WERI-Rb-1 (cell line): ENCODE data around the gene LPP.

ENCODE experiments used
- DNase-seq: peaks from one replicate; pipeline ENCODE4 v3.0.0-alpha.2; 2020
- H3K27ac ChIP-seq: fragments of 250-450 bp; sonication (Bioruptor Pico); 2 replicates; pipeline ENCODE4 v1.5.1; 2020; ENCODE audit warnings: mild to moderate bottlenecking, moderate library complexity
- H3K27me3 ChIP-seq: fragments of 250-450 bp; sonication (Bioruptor Pico); 2 replicates; pipeline ENCODE4 v1.5.1; 2021; ENCODE audit warnings: mild to moderate bottlenecking, low read depth, moderate library complexity; ENCODE audit not compliant: insufficient read depth, severe bottlenecking
- H3K36me3 ChIP-seq: fragments of 250-450 bp; sonication (Bioruptor Pico); 2 replicates; pipeline ENCODE4 v1.5.1; 2020; ENCODE audit warnings: mild to moderate bottlenecking, moderate library complexity
- H3K4me3 ChIP-seq: 2 replicates; pipeline ENCODE4 v1.5.1; 2011; ENCODE audit warnings: low read depth, mild to moderate bottlenecking, control low read depth, low read length
- H3K9me3 ChIP-seq: fragments of 250-450 bp; sonication (Bioruptor Pico); 2 replicates; pipeline ENCODE4 v1.5.1; 2021; ENCODE audit warnings: mild to moderate bottlenecking, moderate library complexity; ENCODE audit not compliant: severe bottlenecking
- TF ChIP-seq, protein P1 (sequence below): IDR thresholded peaks from 2 replicates; pipeline ENCODE4 v1.5.1; 2011; ENCODE audit warnings: low read depth, mild to moderate bottlenecking, control low read depth, inconsistent platforms, low read length

The LPP gene

DNA sequence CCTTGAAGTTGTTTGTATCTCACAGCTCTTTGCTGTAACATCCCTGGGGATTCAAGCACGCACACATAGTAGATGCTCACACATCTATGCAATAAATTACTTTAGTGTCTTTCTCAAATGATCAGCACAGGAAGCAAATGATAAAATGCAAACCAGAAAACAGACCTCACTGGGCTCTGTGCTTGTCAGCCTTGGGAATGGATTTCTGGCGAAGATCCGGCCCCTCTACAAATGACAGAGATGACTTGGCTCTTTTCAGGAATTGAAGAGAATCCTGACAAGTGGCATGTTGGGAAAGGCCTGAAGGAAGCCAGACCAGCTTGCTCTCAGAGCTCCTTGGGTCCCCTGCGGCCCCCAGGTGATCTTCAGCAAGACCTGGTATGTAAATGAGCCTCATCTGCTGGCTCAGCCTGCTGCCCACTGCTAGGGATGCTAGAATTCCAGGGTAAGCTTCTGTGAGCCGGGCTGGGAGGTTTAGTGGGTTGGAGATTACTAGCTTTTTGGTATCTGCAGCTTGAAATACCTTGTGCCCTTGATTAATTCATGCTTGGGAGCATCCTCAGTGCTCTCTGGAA is 54.1 kb downstream of the LPP start:
- Histone ChIP-seq H3K27ac (no peak overlapping the region), H3K9me3 (no peaks in the 10 kb centered on the region)

GRCh38 chr3:188208516-188208981 is 54.6 kb downstream of the LPP start:
- no peak for DNase-seq

More for the DNA sequence above, 54.1 kb downstream of the LPP start:
- Histone ChIP-seq H3K4me3 (no peak overlapping the region), H3K27me3 (no peaks in the 10 kb centered on the region), H3K36me3 (no peaks in the 10 kb centered on the region)
- TF ChIP-seq, protein P1, sequence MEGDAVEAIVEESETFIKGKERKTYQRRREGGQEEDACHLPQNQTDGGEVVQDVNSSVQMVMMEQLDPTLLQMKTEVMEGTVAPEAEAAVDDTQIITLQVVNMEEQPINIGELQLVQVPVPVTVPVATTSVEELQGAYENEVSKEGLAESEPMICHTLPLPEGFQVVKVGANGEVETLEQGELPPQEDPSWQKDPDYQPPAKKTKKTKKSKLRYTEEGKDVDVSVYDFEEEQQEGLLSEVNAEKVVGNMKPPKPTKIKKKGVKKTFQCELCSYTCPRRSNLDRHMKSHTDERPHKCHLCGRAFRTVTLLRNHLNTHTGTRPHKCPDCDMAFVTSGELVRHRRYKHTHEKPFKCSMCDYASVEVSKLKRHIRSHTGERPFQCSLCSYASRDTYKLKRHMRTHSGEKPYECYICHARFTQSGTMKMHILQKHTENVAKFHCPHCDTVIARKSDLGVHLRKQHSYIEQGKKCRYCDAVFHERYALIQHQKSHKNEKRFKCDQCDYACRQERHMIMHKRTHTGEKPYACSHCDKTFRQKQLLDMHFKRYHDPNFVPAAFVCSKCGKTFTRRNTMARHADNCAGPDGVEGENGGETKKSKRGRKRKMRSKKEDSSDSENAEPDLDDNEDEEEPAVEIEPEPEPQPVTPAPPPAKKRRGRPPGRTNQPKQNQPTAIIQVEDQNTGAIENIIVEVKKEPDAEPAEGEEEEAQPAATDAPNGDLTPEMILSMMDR = no peak
- DNase-seq = peak; percentile 22

DNA sequence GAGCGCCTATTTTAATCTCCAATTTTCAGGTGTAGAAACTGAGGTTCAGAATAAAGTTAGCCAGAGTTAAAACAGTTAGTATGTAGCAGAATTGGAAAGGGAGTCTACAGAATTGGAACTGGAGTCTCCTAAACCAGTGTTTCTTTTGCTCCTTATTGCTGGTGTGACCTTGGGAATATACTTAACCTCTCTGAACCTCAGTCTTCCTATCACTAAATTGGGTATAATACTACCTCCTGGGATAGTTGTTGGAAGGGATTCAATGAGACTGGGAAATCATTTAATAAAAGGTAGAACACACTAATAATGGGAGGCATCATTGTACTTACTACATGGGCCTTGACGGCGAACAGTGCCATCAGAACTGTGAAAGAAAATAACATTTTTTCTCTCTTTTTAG is 55.1 kb downstream of the LPP start:
- no peak for DNase-seq
- Histone ChIP-seq H3K27ac (no peak overlapping the region), H3K4me3 (no peak overlapping the region), H3K27me3 (no peaks in the 10 kb centered on the region), H3K9me3 (no peaks in the 10 kb centered on the region), H3K36me3 (no peaks in the 10 kb centered on the region)
- TF ChIP-seq, protein P1 = no peak

More at GRCh38 chr3:188208516-188208981, 54.6 kb downstream of the LPP start:
- H3K27me3 ChIP-seq = no peaks in the 10 kb centered on the region
- H3K36me3 ChIP-seq = no peaks in the 10 kb centered on the region
- no peak overlapping the region for H3K27ac ChIP-seq
- H3K9me3 ChIP-seq = no peaks in the 10 kb centered on the region
- TF ChIP-seq, protein P1 = no peak
- H3K4me3 ChIP-seq = no peak overlapping the region

GRCh38 chr3:188209740-188210139 is 55.8 kb downstream of the LPP start:
- H3K9me3 ChIP-seq = no peaks in the 10 kb centered on the region
- no peak for DNase-seq
- H3K27ac ChIP-seq = no peak overlapping the region
- TF ChIP-seq, protein P1 = no peak
- no peaks in the 10 kb centered on the region for H3K27me3 ChIP-seq
- no peaks in the 10 kb centered on the region for H3K36me3 ChIP-seq
- H3K4me3 ChIP-seq = no peak overlapping the region

DNA sequence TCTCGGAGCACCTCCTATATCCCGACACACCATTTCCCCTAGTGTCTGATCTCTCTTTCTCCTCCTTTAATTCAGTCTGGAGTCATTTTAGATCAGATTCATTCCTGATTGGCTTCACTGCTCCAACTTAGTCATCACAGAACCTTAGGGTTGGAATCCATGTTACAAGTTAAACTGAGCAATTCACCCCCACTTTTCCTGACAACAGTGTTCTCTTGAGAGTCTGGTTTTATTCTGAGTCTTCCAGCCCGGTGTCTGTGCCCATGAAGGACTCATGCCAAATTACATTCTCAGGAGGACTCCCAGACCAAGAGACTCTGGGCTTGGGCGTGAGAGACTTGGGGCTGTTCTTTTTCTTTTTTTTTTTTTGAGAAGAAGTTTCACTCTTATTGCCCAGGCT is 57.5 kb downstream of the LPP start:
- H3K36me3 ChIP-seq = no peaks in the 10 kb centered on the region
- H3K4me3 ChIP-seq = no peak overlapping the region
- no peaks in the 10 kb centered on the region for H3K9me3 ChIP-seq
- H3K27me3 ChIP-seq = no peaks in the 10 kb centered on the region
- TF ChIP-seq, protein P1 = no peak
- no peak for DNase-seq
- H3K27ac ChIP-seq = no peak overlapping the region

DNA sequence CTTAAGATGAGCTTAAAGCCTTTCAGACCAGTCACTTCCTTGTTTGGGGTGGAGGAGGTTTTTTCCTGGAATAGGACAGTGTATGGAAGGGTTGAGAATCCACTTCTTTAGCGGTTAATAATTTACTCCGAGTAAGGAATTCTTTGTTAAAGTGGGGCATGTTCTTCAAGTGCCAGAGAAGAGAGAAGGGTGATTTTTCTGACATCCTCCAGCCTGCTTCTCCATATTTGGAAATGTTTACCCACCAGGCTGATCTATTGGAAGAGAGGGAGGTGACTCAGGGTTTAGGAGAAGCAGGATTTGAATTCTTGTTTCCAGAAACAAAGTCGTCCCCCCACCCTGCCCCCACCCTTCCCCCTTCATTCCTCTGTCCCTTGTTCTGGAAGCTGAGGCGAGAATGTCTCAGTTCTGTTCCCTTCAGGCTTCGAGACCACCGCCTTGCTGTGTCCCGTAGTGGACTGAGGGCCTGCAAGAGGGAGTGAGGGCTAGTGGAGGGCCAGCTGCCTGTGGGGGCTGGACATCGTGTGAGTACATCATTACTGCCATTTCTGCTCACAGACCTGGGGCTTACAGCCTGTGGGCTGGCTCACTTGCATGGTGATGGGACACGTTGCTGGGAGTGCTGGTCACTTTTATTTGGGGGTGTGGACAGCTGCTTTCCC is 58.5 kb downstream of the LPP start:
- no peaks in the 10 kb centered on the region for H3K27me3 ChIP-seq
- no peak overlapping the region for H3K27ac ChIP-seq
- no peak overlapping the region for H3K4me3 ChIP-seq
- TF ChIP-seq, protein P1 = no peak
- H3K9me3 ChIP-seq = no peaks in the 10 kb centered on the region
- no peaks in the 10 kb centered on the region for H3K36me3 ChIP-seq
- no peak for DNase-seq
